Dedifferentiated amniotic fluid mesenchymal stem cell (primary cell): ENCODE data around the gene KLF17.

Experiments
- DNase-seq: peaks from one replicate; pipeline ENCODE4 v3.0.0-alpha.2; 2016; ENCODE audit errors: extremely low spot score

KLF17 gene

GRCh38 chr1:44118682-44119081, at the start of gene KLF17:
Gene KLF17 (plus strand): TSS chr1:44118821. CDS start chr1:44118908, 87 bp downstream.
- DNase-seq = no peak

GRCh38 chr1:44071461-44071860, 47.2 kb upstream of the KLF17 start:
- no peak for DNase-seq

GRCh38 chr1:44072204-44072603, 46.4 kb upstream of the KLF17 start:
- peak; percentile 62 for DNase-seq

GRCh38 chr1:44072821-44073220, 45.8 kb upstream of the KLF17 start:
- DNase-seq = no peak

GRCh38 chr1:44073528-44073927, 45.1 kb upstream of the KLF17 start:
- no peak for DNase-seq

GRCh38 chr1:44074415-44074814, 44.2 kb upstream of the KLF17 start:
- no peak for DNase-seq

- no peak for DNase-seq
Observed at GRCh38 chr1:44076066-44076465, 42.6 kb upstream of the KLF17 start.

- no peak for DNase-seq
Observed at GRCh38 chr1:44077421-44077820, 41.2 kb upstream of the KLF17 start.

- no peak for DNase-seq
Observed at GRCh38 chr1:44078104-44078503, 40.5 kb upstream of the KLF17 start.

GRCh38 chr1:44079566-44079965, 39.1 kb upstream of the KLF17 start:
- DNase-seq = no peak

- no peak for DNase-seq
Observed at GRCh38 chr1:44084998-44085675, 33.5 kb upstream of the KLF17 start.

GRCh38 chr1:44086692-44087474, 31.7 kb upstream of the KLF17 start:
- no peak for DNase-seq

GRCh38 chr1:44089371-44090048, 29.1 kb upstream of the KLF17 start:
- DNase-seq = no peak

GRCh38 chr1:44090429-44091252, 28.0 kb upstream of the KLF17 start:
- no peak for DNase-seq

- no peak for DNase-seq
Observed at GRCh38 chr1:44094047-44094446, 24.6 kb upstream of the KLF17 start.

- no peak for DNase-seq
Observed at GRCh38 chr1:44100183-44100868, 18.3 kb upstream of the KLF17 start.

GRCh38 chr1:44101328-44101727, 17.3 kb upstream of the KLF17 start:
- no peak for DNase-seq

- DNase-seq = no peak
Observed at GRCh38 chr1:44103270-44104131, 15.1 kb upstream of the KLF17 start.

GRCh38 chr1:44105810-44106209, 12.8 kb upstream of the KLF17 start:
- no peak for DNase-seq

- peak; percentile 28 for DNase-seq
Observed at GRCh38 chr1:44108241-44108640, 10.4 kb upstream of the KLF17 start.
